DND-41 (cell line): ENCODE data around the gene KIF13A.

Experiments
- ATAC-seq: fragments of 200-7000 bp; cut with Tn5 transposase; 3 replicates; pipeline ENCODE4 v1.9.1; 2021; ENCODE audit warnings: low read depth; ENCODE audit not compliant: insufficient read depth
- DNase-seq: peaks from one replicate; pipeline ENCODE4 v3.0.0-alpha.2; 2020
- H2AFZ ChIP-seq: 2 replicates; pipeline ENCODE4 v1.6.0; 2012; ENCODE audit warnings: low read depth, low read length
- H3K27ac ChIP-seq: 2 replicates; pipeline ENCODE4 v1.5.1; 2012; ENCODE audit warnings: low read length, inconsistent platforms
- H3K27me3 ChIP-seq: fragments of 200-600 bp; sonication (generic); 2 replicates; pipeline ENCODE4 v1.6.0; 2012; ENCODE audit warnings: low read length, mild to moderate bottlenecking, inconsistent platforms; ENCODE audit not compliant: insufficient read depth, poor library complexity
- H3K36me3 ChIP-seq: 2 replicates; pipeline ENCODE4 v1.5.1; 2012; ENCODE audit warnings: low read length, inconsistent platforms; ENCODE audit not compliant: insufficient read depth
- H3K4me1 ChIP-seq: 2 replicates; pipeline ENCODE4 v1.5.1; 2012; ENCODE audit warnings: mild to moderate bottlenecking, low read length; ENCODE audit not compliant: insufficient read depth
- H3K4me2 ChIP-seq: 2 replicates; pipeline ENCODE4 v1.6.0; 2012; ENCODE audit warnings: mild to moderate bottlenecking, moderate library complexity, low read length, inconsistent platforms; ENCODE audit not compliant: insufficient read depth
- H3K4me3 ChIP-seq, 2 experiments: fragments of 200-600 bp in 1 of 2; shearing (Covaris generic) in 1 of 2; 2 replicates each; pipeline ENCODE4 v1.5.1; 2012 to 2016; ENCODE audit warnings: inconsistent platforms in 2 of 2, low read length in 2 of 2, mild to moderate bottlenecking in 2 of 2, low read depth in 1 of 2, moderate library complexity in 1 of 2
- H3K79me2 ChIP-seq: 2 replicates; pipeline ENCODE4 v1.6.0; 2012; ENCODE audit warnings: low read length, inconsistent platforms; ENCODE audit not compliant: insufficient read depth
- H3K9ac ChIP-seq: 2 replicates; pipeline ENCODE4 v1.6.0; 2012; ENCODE audit warnings: low read depth, mild to moderate bottlenecking, inconsistent platforms, low read length, moderate library complexity
- H3K9me3 ChIP-seq: 2 replicates; pipeline ENCODE4 v1.5.1; 2012; ENCODE audit warnings: low read length, moderate library complexity, mild to moderate bottlenecking, inconsistent platforms; ENCODE audit not compliant: insufficient read depth, severe bottlenecking
- H4K20me1 ChIP-seq: 2 replicates; pipeline ENCODE4 v1.6.0; 2012; ENCODE audit warnings: low read length; ENCODE audit not compliant: insufficient read depth
- CTCF ChIP-seq: IDR thresholded peaks from 2 replicates; pipeline ENCODE4 v1.5.1; 2012; ENCODE audit warnings: borderline replicate concordance, low read length, moderate library complexity, mild to moderate bottlenecking; ENCODE audit not compliant: poor library complexity, severe bottlenecking; ENCODE audit errors: extremely low read depth
- EZH2 ChIP-seq: IDR thresholded peaks from 3 replicates; pipeline ENCODE4 v1.6.1; 2012; ENCODE audit warnings: borderline replicate concordance, low read depth, mild to moderate bottlenecking, moderate library complexity, low read length, inconsistent platforms; ENCODE audit not compliant: severe bottlenecking

The KIF13A gene

GRCh38 chr6:17728551-17729222, 258.7 kb downstream of the KIF13A start:
- Histone ChIP-seq H4K20me1 (no peaks in the 10 kb centered on the region), H3K4me3 (no peak overlapping the region), H3K27me3 (no peaks in the 10 kb centered on the region), H3K4me1 (no peaks in the 10 kb centered on the region), H2AFZ (no peak overlapping the region), H3K36me3 (no peaks in the 10 kb centered on the region), H3K79me2 (no peaks in the 10 kb centered on the region), H3K9me3 (no peaks in the 10 kb centered on the region), H3K27ac (no peak overlapping the region), H3K4me2 (no peak overlapping the region), H3K9ac (no peak overlapping the region)
- ATAC-seq: no peak
- TF ChIP-seq EZH2 (no peak), CTCF (no peak)
- no peak for DNase-seq

DNA sequence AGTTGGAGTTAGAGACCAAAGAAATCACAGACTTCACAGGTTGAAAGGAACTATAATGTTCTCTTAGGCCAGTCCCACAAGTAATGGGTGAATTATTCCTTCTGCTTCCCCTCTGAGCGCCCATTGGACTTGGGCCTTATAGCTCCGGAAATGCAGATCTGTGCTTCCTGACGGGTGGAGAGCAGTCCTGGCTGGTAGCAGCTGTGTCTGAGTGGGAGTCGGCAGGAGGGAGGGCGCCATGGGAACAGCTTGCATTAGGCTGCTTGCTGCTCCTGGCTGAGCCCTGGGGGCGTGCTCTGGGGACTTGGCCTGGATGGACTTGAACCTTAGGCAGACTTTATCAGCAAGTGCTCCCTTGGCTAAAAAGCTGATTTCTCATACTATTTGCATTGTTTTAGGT, 262.4 kb downstream of the KIF13A start:
- TF ChIP-seq EZH2: no peak
- TF ChIP-seq CTCF: no peak
- H3K9ac ChIP-seq: no peak overlapping the region
- H3K4me1 ChIP-seq: no peaks in the 10 kb centered on the region
- H3K79me2 ChIP-seq: no peaks in the 10 kb centered on the region
- H3K4me3 ChIP-seq: no peak overlapping the region
- no peak overlapping the region for H3K27ac ChIP-seq
- H4K20me1 ChIP-seq: no peaks in the 10 kb centered on the region
- no peaks in the 10 kb centered on the region for H3K36me3 ChIP-seq
- ATAC-seq (no peak), DNase-seq (no peak)
- no peak overlapping the region for H2AFZ ChIP-seq
- no peaks in the 10 kb centered on the region for H3K27me3 ChIP-seq
- H3K4me2 ChIP-seq: no peak overlapping the region
- H3K9me3 ChIP-seq: no peaks in the 10 kb centered on the region

DNA sequence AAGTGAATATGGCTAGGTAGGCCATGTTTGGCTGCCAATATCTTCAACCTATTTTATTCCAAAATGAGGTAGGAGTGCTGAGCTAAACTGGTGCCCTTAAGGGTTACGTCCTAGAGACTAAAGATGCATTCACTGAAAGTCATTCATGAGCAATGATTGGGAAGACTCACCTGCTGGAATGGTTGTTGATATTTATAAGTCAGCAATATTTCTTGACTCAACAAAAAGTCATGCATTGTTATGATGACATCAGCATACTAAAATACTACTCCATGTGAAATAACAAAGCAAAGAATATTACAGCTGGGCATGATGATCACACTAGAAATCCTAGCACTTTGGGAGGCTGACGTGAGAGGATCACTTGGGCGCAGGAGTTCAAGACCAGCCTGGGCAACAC, 263.1 kb downstream of the KIF13A start:
- TF ChIP-seq EZH2 (no peak), CTCF (no peak)
- H3K4me3 ChIP-seq: no peak overlapping the region
- no peaks in the 10 kb centered on the region for H3K79me2 ChIP-seq
- no peaks in the 10 kb centered on the region for H3K27me3 ChIP-seq
- no peak overlapping the region for H3K4me2 ChIP-seq
- H3K4me1 ChIP-seq: no peaks in the 10 kb centered on the region
- H3K27ac ChIP-seq: no peak overlapping the region
- H2AFZ ChIP-seq: no peak overlapping the region
- H4K20me1 ChIP-seq: no peaks in the 10 kb centered on the region
- H3K9ac ChIP-seq: no peak overlapping the region
- H3K36me3 ChIP-seq: no peaks in the 10 kb centered on the region
- no peak for DNase-seq
- ATAC-seq: no peak
- no peaks in the 10 kb centered on the region for H3K9me3 ChIP-seq
